Measurements from ENCODE around the gene RBFOX2.
A peak's percentile ranks its signal among the peaks of the same experiment; 100 is the strongest.
"Not testable (repeated sequence)": the region's sequence is repeated elsewhere in the genome, so short reads cannot be mapped to it uniquely, and the experiment has no call there.

Gene RBFOX2

DNA sequence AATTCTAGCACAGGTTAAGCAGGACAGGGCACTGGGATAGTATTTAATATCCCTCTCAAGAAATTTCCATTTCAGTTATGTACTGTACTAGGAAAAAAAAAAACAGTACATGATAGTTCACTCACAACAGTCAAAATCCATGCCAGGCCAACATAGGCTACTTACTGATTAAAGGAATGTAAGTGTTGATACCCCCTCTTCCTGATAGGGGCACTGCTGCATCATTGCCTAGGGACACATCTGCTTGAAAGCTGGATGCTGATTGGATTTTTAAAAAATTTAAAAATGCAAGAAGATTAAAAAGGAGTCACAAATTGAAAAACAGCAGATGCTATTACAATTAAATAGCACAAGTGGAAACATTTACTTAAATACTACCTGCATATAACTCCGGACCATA is 267.6 kb downstream of the RBFOX2 start:
- no peak for DNase-seq

DNA sequence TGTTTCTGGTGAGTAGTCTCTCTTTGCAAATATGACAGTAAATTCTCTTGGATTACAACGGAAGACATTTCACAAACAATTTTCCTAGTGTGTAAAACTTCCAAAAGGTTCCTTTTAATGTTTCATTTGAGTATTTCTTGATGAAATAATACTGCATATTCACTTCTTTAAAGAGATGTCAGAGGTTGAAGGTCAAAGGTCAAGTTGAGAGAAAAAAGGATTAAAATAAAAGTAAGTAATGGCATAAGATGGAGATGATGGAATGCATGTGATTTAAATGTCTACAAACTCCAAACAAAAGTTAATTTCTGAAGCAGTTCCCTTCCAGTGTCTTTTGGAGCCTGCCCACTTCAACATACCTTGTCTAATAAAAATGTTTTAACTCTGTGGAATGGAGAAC is 270.2 kb downstream of the RBFOX2 start:
- DNase-seq, result no peak

DNA sequence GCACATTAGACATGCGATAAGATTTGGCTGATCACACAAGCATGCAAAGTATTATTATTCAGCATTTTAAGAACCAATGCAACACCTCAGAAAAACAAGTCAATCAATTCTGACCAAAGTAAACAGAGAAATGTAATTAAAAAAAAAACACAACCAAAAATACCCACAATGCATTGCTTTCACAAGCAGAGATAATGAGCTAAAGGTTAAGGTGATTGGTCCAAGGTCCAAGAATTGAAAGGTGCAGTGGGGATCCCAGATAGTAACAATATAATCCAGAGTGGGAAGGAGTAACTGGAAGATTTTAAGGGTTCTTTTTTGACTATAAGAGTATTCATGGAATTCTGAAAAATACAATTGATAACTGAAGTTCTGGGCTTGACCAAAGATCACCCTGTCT is 271.9 kb downstream of the RBFOX2 start:
- no peak for DNase-seq

DNA sequence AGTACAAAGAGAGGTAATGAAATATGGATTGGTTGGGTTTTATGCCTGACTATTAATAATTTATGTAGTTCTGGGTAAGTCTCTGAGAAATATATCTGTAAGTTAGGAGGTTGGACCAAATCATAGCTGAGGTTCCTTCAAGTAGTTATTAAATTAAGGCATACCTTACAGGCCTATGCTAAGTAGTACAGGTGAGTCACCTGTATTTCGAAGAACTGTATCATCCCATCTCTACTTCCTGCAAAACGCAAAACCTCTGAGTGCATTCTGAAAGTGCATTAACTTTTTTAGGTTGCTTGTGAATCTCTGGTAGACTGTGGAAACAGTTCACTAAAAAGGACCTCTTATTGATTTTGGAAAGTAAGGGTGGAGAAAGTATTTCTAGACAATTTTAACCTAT is 273.9 kb downstream of the RBFOX2 start:
- DNase-seq, result no peak

DNA sequence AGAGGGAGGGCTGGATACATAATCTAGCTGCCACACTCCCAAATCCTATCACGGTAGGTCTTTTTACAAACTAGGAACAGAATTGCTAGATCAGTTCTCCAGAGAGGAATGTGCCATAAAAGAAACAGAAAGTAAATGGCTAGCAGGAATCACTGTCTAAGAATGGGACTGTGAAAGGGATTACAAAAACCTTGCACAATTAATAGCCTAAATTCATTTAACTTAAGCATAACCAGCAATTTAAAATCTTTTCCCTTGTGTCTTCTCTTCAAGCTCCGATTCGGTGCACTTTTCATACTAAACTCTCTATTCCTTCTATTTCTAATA is 275.8 kb downstream of the RBFOX2 start:
- DNase-seq, result no peak

DNA sequence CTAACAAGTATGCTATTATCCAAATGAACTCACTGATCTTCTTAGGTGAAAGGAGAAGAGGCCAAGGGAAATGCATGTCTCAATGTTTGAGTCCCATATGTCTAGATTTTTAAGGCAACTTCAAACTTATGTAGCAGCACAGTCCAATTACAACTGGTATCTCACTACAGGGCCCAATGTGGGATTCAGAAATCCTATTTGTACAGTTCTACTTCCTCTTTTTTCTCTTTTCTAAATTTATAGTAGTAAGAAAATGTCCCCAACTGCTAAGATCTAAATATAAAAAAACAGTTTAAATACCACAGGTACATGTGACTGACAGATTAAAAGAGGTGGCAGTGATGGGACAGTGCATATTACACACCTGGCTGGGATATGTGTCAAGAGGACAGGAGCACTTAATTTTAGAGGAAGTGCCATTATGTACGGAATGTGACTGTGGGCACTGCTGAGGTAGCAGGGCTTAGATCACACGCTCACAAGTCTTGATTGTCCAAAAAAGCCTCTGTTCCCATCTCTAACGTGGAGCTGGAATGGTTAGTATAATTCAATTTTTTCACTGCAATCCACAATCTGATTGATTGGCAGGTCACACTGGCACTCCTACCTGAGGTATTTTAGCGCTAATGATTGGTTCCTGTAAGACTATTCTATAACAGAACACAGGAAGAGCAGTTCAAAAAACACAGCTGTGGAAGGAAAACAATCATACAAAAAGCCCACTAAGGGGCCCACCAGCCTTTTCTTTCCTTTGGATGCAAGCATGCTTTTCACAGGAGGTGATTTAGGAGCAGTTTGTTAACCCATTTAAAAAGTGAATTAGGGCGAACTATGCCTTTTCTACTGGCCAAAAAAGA is 276.4 kb downstream of the RBFOX2 start:
- DNase-seq, result no peak

DNA sequence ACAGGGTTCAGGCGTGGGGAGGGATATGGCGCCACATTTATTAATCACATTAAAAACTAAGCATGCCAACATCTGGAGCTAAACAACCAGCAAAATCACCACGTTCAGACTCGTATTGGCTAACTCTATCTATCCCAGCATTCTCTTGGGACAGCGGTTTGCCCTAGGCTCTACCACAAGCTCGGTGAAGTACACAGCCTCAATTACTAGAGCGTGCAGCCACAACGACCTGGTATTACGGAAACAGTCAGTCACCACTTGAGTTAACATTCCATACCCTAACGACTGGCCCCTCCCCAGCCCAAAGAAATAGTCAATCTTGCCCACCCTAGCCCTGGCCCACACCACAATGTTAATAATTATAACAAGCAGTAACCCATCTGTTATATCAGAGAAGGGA is 278.8 kb downstream of the RBFOX2 start:
- peak; percentile 16 for DNase-seq

DNA sequence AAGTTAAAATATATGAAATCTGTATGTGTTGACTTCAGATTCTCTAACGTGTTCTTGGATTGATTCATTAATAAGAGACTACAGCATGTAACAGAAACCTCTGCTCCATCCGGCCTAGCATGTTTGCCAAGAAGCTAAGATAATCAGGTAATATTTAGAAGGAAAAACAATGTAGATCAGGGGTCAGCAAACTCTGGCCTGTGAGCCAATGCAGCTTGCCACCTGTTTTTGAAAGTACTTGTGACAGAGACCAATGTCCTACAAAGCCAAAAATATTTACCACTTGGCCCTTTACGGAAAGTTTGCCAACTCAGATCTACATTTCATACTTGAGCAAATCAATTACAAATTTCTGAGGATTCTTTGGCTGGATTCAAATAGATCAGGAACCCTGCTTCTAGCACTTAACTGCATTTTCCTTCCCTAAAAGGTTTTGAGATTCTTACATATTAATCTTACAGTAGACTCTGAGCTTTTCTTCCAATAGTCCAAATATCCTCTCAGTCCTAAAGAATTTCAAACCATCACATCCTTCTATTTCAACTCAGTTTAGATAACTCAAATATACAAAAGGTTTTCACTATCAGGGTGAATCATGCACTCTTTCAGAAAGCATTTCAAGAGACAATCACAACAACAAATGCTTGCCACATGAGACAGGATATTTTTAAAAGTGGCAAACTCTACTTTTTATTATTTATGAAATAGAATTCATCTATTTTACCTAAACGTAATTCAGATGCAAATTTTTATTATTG is 281.5 kb downstream of the RBFOX2 start:
- no peak for DNase-seq

DNA sequence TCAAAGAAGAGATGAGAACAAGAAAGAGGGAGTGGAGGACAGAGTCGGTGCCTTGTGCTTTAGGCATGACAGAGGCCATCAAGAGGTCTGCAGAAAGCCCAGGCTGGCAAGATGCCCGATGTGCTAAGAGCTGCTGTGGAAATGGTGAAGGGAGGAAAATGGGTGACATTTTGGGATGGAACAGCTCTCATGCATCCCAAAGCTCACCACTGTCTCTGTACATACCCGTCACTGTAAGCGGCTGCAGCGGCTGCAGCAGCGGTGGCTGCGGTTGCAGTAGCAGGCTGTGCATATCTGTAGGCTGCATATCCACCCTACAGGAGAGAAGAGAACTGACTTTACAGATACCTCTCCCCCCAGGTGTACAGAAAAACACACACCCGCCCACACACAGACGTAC is 282.4 kb downstream of the RBFOX2 start:
- no peak for DNase-seq

DNA sequence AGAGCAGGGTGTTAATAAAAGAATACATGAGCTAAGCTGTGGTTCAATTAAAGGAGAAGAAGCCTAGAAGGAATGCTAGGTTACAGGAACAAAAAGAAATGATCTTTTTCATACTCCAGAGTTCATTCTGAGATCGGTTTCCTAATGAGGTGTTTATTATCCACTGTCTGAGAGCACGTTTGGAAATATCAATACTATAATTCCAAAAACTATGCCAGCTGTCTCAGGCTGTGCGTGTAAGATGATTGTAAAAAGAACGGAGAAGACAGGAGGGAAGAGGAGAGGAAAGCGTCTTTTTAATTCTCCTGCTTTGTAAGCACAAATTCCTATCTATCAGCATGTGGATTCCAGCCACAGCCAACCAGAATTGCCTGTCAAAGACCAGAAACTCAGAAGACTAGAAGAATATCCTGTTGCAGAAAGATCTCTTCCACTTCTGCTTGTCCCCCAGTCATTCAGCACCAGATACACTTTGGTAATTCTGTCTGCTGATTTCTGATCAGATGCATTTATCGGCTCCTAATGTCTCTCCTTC is 285.2 kb downstream of the RBFOX2 start:
- no peak for DNase-seq

DNA sequence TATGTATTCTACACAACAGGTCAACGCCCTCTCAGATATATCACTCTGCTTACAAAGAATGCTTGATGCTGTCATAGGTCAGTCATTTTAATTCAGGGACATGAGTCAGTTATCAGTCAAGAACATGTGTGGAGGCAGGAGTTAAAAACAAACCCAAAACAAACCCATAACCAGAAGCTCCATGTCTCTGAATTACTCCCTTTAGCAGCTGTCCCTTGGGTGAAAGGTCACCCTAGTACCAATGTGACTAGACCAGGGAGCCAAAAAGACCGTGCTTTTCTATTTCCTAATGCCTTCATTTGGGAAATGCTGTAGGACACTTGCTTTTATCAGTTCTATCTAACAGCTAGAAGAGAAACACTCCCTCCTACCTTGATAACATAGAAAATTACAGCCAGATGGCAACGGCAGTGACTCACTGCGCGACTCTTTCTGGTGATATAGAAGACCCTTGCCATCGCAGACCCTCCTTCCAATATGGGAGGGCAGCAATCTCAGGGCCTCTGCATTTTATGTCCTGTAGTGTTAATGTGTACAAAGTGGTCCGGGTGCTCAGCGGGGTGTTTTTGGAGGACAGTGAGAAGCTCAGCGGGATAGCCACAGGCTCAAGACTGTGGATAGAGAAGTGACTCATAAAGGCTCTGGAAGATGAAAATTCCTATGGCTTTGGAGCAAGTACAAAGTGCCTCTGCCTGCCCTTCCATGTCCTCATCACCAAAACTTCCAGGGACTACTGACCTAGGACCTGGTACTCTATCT is 286.1 kb downstream of the RBFOX2 start:
- DNase-seq, result no peak

DNA sequence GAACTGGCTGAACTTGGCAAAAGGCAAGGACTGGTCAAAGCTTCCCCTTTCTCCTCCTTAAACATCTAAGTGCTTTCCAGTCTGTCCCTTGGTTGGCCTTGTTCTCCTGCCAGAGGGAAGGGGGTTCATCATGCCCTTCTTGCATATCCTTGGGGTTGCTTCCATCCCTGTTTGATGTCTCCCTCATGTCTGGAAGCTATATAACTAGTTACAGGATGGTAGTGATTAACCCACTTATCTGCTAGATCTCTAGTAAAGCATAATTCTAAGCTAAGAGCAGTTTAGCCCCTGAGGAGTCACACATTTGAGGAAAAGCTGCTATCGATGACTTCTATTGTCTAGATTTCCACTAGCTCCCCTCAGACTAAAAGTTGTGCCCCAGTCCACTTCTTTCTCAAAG is 288.0 kb downstream of the RBFOX2 start:
- DNase-seq, result no peak

DNA sequence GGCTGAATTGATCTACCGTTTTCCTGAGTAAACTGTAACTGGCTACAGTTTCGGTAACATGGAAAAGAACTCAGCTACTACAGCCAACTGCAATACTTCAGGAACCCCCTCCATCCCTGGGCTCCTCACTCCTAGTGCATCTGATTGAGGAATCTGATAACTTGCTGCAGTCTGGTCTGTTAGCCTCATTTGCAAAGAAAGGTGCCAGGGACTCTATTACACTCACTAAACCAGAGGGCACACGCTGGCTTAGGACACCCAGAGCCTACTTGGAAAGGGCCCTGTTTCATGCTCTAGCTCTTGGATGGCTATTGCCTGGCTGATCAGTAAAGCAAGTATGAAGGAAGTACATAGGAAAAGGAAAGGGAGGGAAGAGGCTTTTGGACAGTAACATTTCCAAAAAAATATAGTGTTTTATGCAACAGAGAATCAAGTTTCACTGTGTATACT is 288.7 kb downstream of the RBFOX2 start:
- DNase-seq, result no peak

DNA sequence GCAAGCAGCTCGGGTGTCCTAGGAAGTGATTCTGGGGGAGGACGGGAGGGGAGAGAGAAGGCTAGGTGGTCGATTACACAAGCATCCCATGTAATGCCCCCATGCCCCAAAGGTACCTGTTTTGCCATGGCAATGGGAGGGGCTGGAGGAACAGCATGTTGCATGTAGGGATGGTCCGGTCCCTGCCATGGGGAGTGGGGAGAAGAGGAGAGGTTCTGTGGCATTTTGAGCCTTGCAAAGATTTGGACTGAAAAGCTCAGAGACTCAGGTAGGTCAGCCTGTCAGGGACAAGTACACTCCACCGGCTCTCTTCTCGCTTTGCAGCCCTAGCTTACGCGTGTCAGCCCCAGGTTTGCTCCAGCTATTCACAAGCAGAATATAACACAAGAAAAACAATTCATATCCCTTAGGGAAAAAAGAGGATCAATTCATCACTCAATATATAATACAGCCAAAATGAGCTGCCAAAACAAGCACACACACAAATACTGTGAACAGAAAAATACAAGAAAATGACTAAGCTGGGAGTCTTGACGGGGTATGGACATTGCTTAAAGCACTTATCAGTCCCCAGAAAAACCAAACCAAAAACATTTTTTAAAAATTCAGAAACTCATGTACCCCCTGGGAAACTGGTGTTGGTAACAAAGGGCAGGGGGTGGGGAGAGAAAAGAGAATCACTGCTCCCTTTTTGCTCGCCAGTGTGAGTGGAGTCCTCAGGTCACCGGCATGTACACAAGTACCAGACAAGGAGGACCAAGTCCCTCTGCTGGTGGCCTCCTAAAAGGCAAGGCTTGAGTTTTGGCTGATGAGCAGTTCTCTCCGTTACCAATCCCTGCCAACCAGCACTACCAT is 289.3 kb downstream of the RBFOX2 start:
- DNase-seq, result no peak

DNA sequence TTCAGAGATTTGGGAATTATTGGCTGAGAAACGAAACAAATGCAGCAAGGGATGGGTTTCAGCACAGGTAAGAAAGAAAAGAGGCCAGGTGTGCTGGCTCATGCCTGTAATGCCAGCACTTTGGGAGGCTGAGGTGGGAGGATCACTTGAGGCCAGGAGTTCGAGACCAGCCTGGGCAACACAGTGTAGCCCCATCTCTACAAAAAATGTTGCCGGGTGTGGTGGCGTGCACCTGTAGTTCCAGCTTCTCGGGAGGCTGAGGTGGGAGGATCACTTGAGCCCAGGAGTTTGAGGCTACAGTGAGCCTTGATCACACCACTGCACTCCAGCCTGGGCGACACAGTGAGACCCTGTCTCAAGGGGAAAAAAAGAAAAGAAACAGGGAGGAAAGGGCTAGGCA is 290.7 kb downstream of the RBFOX2 start:
- DNase-seq, result not testable (repeated sequence)

DNA sequence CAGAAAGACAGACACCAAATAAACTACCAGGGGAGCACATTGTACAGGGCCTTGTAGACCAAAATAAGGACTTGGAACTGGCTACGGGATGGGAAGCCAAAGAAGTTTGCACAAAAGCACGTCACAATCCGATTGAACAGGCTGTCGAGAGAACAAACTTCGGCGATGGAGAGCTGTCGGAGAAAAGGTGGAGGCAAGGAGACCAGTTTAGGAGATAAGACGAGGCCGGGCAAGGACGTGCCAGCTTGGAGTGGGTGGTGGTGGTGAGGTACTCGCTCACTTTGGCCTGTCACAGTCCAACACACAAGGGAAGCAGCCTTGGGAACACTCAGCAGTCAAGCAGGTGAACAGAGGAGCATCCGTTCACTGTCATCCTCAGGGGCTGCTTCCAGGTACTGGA is 291.9 kb downstream of the RBFOX2 start:
- no peak for DNase-seq

DNA sequence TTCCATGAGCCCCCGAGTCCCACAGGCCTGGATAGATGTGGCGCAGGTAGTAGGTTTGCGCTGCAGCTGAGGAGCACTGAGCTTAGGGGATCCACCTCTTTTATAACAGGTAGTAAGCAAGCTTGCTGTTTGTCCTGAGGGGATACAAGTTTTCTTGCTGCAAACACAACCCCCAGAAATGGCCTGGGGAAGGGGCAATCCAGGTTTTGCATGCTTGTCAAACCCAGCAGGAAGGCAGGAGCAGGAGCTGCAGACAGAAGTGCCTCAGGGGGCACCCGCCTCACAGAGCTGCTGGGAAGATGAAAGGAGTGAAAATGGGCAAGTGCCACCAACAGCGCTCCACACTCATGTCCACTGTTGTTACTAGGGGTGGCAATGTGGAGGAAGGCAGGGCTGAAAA is 292.5 kb downstream of the RBFOX2 start:
- DNase-seq, result no peak

DNA sequence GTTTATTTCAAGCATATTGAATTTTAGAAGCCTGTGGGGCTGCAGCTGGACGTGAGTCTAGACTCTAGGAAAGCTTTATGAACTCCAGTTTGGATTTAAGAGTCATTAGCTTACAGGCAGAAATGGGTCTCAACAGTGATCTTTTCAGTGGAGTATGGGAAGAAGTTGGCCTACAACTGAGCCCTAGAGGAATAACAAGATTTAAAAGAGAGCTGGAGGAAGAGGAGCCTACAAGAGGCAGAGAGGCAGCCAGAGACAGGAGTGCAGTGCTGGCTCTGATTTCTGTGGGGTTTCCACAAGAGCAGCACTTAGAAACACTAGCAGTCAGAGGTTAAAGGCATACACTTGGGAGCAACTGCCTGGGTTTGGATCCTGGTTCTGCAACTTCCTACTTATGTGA is 293.1 kb downstream of the RBFOX2 start:
- DNase-seq, result no peak

DNA sequence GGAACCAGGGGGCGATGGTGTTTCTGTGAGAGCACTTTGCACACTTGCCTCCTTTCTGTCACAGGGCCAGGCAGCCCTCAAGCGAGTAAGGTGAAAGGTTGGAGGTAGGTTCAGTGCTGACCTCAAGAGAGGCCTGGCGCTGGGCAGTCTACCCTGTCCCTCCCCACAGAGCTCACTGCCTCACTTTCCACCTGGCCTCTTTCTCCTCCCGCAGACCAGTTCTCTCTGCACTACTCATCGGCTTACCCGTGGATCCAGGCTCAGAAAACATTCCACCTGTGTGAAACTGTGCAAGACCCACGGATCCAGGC is 294.2 kb downstream of the RBFOX2 start:
- DNase-seq, result no peak

DNA sequence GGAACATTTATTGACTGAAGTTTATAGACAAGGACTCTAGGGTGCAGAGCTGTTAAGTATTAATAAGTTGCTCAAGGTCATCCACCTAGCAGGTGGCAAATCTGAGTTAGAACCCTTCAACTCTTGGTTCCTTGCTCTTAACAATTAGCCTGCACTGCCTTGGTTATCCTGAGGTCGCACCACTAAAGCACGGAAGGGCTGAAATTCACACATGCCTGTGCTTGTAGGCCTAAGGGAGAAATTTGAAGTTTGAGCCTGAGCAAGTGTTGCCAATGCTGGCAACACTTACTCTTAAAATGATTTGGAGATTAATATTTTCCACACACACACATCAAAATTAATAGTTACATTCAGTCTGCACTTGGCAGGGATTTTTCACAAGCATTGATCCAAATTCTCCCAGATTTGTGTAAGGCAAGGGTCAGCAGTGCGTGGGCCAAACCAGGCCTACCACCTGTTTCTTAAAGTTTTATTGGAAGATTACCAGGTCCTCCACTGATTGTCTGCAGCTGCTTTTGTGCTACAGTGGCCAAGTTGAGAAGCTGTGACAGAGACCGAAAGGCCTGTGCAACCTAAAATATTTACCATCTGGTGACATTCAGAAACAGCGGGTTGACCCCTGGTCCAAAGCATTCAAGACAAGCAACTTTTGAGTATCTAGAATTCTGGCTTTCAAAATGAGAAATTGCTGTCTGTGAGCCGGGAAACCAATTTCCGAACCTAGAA is 294.7 kb downstream of the RBFOX2 start:
- DNase-seq, result no peak

DNA sequence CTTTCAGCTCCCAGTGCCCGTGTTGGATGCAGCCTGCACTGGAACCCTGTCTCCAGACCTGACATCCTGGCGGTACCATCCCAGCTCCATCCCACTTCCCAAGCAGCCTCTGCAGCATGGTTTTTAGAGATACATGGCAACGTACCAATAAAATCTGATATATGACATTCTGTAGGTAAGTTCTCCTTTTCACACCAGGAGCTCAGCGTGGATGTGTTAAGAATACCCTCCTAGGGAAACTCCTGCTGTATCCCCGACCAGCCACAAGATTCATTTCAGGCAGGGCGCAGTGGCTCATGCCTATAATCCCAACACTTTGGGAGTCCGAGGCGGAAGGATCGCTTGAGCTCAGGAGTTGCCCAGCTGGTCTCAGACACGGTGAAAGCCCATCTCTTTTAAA is 295.6 kb downstream of the RBFOX2 start:
- DNase-seq, result no peak

DNA sequence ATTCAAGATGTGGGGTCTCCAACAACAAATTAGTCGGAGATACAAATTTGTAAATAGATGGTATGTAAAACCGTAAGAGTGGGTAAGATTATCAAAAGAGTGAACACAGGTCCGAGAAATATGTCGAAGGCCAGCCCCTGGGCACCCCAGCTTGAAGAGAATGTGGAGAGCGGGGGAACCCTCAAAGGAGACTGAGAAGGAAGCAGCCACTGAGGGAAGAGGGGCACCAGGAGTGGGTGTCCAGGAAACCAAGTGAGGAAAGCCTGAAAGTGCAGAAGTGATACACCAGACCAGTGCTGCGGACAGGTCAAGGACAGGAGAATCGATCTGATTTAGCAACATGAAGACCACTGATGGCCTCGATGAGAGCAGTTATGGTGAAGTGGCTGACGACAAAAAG is 296.5 kb downstream of the RBFOX2 start:
- no peak for DNase-seq

Measured in CD4-positive, alpha-beta T cell treated with Interferon gamma for 1 hour (primary cell).